ENCODE measurements around the gene KDSR.
"Not testable (repeated sequence)": the region's sequence is repeated elsewhere in the genome, so short reads cannot be mapped to it uniquely, and the experiment has no call there.

The KDSR gene

GRCh38 chr18:63365876-63366212 lies 1.2 kb downstream of the KDSR start:
- peak; percentile 27 for DNase-seq

DNA sequence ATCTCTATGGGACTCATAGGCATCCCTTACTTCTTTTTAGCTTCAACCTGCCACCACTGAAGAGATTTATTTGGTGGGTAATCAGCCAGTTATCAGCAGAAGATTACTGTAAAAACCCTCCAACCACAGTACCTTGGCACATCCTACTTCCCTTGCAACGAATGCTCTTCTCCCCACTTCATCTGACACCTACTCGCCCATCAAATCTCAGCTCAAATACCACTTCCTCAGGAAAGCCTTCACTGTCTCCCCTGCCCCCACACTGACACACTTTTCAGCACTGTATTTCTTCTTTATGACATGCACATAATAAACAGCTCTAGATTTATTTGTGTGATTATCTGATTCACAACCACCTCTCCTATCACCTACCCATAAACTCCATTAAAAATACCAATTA lies 3.1 kb downstream of the KDSR start:
- peak; percentile 20 for DNase-seq

DNA sequence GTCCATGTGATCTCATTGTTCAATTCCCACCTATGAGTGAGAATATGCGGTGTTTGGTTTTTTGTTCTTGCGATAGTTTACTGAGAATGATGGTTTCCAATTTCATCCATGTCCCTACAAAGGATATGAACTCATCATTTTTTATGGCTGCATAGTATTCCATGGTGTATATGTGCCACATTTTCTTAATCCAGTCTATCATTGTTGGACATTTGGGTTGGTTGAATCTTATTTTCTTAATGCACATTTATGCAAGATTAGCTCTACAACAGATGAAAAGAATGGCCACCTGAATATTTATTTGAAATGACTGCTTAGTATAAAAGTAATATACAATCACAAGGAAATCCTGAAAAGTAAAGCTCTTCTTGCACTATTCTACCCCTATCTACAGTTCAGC lies 3.6 kb downstream of the KDSR start:
- DNase-seq, result not testable (repeated sequence)

GRCh38 chr18:63356272-63356896 lies 10.6 kb downstream of the KDSR start:
- no peak for DNase-seq

GRCh38 chr18:63350230-63350629 lies 16.8 kb downstream of the KDSR start:
- no peak for DNase-seq

DNA sequence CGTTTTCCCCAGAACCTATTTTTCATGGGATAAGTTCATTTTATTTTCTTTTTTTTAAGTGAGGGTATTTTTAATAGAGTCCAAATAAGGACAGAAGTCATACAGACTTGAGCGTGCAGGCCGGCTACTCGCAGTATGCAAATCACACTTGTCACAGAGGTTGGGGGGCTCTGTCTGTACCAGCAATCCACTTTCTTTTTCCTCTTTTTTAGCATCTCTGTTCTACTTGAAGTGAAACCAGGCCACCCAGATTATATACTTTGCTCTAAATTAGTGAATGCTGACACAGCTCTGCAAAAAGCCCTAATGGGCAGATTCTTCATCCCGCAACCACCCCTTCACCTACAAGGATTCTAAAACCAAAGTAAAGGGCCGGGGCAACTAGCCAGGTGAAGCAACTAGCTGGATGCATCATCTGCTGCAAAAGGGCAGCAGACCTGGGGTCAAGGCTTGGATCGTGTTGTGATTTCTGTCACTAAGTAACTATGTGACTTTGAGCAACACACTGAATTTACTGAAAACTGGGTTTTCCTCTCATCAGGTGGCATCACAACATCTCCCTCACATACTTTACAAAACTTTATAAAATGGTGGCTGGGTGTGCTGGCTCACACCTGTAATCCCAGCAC lies 18.4 kb downstream of the KDSR start:
- no peak for DNase-seq

DNA sequence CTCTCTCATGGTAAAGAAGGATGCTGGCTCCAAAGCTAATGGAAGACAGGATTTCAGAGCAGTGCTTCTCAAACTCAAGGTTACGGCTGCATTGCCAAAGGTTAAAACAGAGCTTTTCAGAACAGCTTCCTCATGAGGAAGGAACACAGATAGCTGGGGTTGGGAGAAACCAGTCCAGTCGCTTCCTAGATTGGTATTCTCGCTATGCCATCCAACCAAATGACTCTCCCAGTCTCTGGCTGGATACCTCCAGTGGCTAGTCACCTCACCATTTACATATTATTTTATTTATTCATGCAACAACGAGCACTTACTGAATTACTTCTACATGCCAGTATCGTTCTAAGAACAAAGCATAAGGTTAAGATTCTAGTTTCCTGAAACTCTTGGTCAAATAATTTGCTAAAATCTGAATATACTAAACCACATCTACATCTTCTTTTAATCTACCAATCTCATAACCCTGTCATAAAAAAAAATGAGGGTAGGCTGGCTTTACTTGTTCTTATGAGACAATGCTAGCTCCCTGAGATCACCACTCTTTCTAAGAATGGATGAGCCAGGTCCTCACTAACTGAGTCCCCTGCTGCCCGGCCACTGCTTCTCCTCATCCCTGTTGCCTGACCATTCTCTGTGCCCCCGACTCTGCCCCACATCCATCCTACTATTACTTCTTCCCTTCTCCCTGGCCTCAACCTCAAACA lies 20.4 kb downstream of the KDSR start:
- DNase-seq, result no peak

GRCh38 chr18:63346031-63346430 lies 21.0 kb downstream of the KDSR start:
- no peak for DNase-seq

DNA sequence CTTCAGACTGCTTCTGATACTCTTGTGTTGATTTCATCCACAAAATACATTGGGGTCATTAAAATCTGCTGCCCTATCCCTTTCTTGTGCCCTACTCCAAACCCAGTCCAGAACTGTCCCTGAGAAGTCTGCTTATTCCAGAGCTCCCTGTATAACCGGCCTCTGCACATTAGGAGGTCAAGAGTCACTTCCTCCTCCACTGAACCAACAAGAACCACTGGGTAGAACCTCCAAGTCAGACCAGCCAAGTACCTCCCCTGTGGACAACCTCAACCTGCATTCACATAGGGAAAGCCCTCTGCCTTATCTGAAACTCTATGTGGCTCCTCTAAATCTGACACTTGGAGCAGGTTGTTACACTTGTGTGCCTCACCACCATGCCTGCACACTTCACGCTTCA lies 22.1 kb downstream of the KDSR start:
- DNase-seq, result no peak

DNA sequence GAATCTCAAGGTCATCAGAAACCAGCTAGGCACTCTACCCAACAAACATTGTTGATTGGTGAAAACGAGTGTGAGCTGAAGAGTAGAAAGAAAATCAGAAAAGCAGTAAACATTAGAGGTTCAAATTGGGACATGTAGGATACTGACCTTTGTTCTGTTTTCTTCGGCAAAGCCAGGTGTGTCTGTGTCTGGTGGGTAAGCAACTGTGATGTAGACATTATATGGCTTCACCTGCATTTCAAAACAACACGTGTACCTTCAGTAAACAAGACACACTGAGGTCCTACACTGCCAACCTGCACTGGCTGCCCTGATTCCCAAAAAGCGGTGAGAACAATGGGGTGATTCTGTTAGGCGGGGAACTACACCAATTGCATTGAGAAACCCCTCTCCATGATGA lies 22.7 kb downstream of the KDSR start:
- no peak for DNase-seq

- peak; percentile 46 for DNase-seq
Measured at GRCh38 chr18:63342206-63342605, 24.8 kb downstream of the KDSR start.

- DNase-seq, result peak; percentile 53
Measured at GRCh38 chr18:63339920-63340484, 27.0 kb downstream of the KDSR start.

- DNase-seq, result no peak
Measured at GRCh38 chr18:63336366-63337099, 30.5 kb downstream of the KDSR start.

DNA sequence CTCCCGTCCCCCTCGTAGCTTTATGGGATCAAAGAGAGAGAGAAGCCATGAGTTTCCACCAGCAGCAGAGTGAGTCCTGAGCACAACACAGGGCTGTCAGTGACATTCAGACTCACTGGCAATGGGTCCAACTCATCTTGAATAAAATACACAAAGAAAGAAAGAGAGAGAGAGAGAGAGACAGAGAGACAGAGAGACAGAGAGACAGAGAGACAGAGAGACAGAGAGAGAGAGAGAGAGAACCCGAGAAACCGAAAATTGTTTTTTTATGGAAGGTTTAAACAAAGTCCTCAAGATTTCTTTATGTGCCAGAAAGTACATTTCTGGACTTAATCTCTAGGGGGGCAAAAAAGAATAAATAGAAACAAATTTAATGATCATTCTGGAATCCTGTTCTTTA lies 35.9 kb downstream of the KDSR start:
- no peak for DNase-seq

DNA sequence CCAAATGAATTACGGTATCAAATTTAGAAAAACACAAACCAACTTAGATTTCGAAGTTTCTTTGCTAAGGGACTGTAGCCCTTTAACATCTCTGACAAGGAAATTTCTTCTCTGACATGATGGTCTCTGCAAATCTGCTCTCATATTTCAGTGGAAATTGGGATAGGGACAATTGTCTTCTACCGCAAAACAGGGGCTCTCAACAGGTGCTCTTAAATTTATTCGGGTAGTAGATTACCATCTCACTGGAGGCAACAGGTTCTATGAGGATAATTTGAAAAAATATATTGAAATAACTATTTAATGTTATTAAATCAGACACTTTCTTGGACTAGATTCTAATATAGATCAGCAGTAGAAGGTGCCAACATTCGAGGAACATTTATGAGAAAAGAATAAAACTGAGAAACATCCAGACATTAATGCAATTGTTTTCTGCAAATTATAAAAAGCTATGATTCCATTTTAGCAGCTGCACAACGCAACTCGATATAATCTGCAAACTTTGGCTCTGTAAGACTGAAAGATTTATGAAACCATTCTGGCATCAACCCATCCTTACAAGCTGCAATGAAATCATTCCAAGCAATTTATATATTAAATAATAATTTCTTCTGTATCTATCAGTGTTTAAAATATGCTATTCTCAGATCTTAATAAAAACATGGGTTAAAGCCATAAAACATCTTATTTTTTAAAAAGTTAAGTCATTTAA lies 37.4 kb downstream of the KDSR start:
- DNase-seq, result no peak

DNA sequence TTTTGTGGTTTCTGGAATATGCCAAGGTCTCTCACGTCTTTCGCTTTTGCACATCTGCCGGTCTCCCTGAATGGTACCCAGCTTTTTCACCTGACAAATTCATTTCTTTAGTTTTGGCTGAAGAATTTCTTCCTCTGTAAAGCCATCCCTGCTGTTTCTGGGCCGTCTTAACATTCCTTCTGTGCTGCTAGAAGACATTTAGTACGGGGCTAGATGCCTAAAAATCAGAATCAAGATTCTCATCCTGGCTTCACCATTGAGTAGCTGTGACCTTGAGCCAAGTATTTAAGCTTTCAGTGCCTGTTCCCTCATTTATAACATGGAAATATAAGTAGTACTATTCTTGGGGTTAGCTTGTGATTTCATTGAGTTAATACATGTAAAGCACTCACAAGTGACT lies 41.0 kb downstream of the KDSR start:
- no peak for DNase-seq

- no peak for DNase-seq
Measured at GRCh38 chr18:63325086-63325686, 41.8 kb downstream of the KDSR start.

DNA sequence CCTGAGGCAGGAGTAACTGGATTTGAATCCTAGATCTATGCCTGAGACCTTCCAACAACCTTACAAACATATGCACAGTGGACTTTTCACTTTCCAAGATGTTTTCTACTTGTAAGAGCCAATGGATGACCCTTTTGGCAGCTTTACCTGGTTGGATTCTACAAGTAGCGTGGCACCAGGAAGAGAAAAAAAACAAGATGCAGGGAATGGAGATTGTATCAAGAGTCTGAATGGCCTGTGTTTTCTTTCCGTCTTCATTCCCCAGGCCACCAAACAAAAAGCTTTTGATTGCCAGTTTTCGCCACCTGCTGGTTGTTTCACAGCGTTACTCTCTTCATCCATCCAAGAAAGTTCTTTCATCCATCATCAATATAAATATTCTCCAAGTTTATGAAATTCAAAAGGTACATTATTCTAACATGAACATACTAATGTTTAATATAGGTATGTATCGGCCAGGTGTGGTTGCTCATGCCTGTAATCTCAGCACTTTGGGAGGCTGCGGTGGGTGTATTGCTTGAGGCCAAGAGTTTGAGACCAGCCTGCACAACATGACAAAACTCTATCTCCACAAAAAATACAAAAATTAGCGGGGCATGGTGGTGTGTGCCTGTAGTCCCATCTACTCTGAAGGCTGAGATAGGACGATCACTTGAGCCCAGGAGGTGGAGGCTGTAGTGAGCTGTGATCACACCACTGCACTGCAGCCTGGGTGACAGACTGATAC lies 43.9 kb downstream of the KDSR start:
- peak; percentile 66 for DNase-seq

GRCh38 chr18:63322206-63322605 lies 44.8 kb downstream of the KDSR start:
- DNase-seq, result no peak

- DNase-seq, result no peak
Measured at GRCh38 chr18:63321291-63321690, 45.7 kb downstream of the KDSR start.

DNA sequence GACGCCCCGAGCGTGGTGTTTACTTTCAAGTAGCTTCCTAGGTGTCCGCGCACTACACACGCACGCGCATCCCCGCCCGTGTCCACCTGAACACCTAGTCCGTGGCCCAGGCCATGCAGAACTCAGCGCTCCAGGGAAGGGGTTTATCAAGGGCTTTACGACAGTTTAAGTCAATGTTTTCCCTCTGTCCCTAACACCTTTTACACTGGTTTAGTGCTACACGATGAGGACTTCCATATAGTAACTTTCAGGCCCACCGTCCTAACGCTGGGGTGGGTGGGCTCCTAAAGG lies 46.1 kb downstream of the KDSR start:
- no peak for DNase-seq
